H9 (cell line): Measurements from ENCODE around the gene RPL38. TPM values are rescaled to one million over a fixed set of nuclear protein-coding genes. Genes with fewer than 3 reads are reported as not detected.
A peak's percentile ranks its signal among the peaks of the same experiment; 100 is the strongest.

Source experiments
- DNase-seq: peaks from one replicate; pipeline ENCODE4 v3.0.0-alpha.2; 2017
- H2AFZ ChIP-seq: one replicate; pipeline ENCODE4 v1.6.1; 2013; ENCODE audit warnings: mild to moderate bottlenecking, low read length, control low read depth, moderate library complexity
- H2AK5ac ChIP-seq: 2 replicates; pipeline ENCODE4 v1.6.1; 2013; ENCODE audit warnings: low read length, control low read depth, mixed read lengths; ENCODE audit not compliant: insufficient read length
- H2BK120ac ChIP-seq: one replicate; pipeline ENCODE4 v1.6.1; 2013; ENCODE audit warnings: low read depth, mild to moderate bottlenecking, low read length, control low read depth, inconsistent platforms; ENCODE audit not compliant: poor library complexity, severe bottlenecking
- H2BK12ac ChIP-seq: 2 replicates; pipeline ENCODE4 v1.6.1; 2013; ENCODE audit warnings: low read length, control low read depth, mixed read lengths, low read depth; ENCODE audit not compliant: insufficient read length
- H2BK15ac ChIP-seq: 2 replicates; pipeline ENCODE4 v1.6.1; 2013; ENCODE audit warnings: low read depth, low read length, control low read depth
- H2BK20ac ChIP-seq: one replicate; pipeline ENCODE4 v1.6.1; 2013; ENCODE audit warnings: low read depth, mild to moderate bottlenecking, low read length, control low read depth, inconsistent platforms; ENCODE audit not compliant: poor library complexity, severe bottlenecking
- H2BK5ac ChIP-seq: 2 replicates; pipeline ENCODE4 v1.6.1; 2013; ENCODE audit warnings: low read length, control low read depth, mixed read lengths; ENCODE audit not compliant: insufficient read length
- H3K14ac ChIP-seq: 2 replicates; pipeline ENCODE4 v1.6.1; 2013; ENCODE audit warnings: low read length, control low read depth; ENCODE audit not compliant: insufficient read depth
- H3K18ac ChIP-seq: 2 replicates; pipeline ENCODE4 v1.6.1; 2013; ENCODE audit warnings: low read depth, mild to moderate bottlenecking, mixed read lengths, low read length, control low read depth; ENCODE audit not compliant: insufficient read length
- H3K23ac ChIP-seq: 2 replicates; pipeline ENCODE4 v1.6.1; 2013; ENCODE audit warnings: low read length, control low read depth, mixed read lengths, low read depth; ENCODE audit not compliant: insufficient read length
- H3K23me2 ChIP-seq: 2 replicates; pipeline ENCODE4 v1.6.1; 2013; ENCODE audit warnings: low read depth, mild to moderate bottlenecking, mixed read lengths, low read length, control low read depth; ENCODE audit not compliant: insufficient read length, poor library complexity, severe bottlenecking
- H3K27ac ChIP-seq: 2 replicates; pipeline ENCODE4 v1.5.1; 2013; ENCODE audit warnings: low read length, control low read depth, mixed read lengths, low read depth; ENCODE audit not compliant: insufficient read length
- H3K27me3 ChIP-seq: 2 replicates; pipeline ENCODE4 v1.6.1; 2013; ENCODE audit warnings: low read length, control low read depth, inconsistent platforms; ENCODE audit not compliant: insufficient read depth
- H3K4ac ChIP-seq: 2 replicates; pipeline ENCODE4 v1.6.1; 2013; ENCODE audit warnings: low read depth, mild to moderate bottlenecking, control low read depth, inconsistent platforms, low read length, moderate library complexity
- H3K4me1 ChIP-seq: 2 replicates; pipeline ENCODE4 v1.6.1; 2013; ENCODE audit warnings: low read length, control low read depth, inconsistent platforms; ENCODE audit not compliant: insufficient read depth
- H3K4me2 ChIP-seq: 2 replicates; pipeline ENCODE4 v1.6.1; 2013; ENCODE audit warnings: low read length, control low read depth, mixed read lengths; ENCODE audit not compliant: insufficient read length, insufficient read depth
- H3K56ac ChIP-seq: 2 replicates; pipeline ENCODE4 v1.6.1; 2013; ENCODE audit warnings: low read depth, mild to moderate bottlenecking, mixed read lengths, low read length, control low read depth; ENCODE audit not compliant: insufficient read length
- H3K79me1 ChIP-seq: 2 replicates; pipeline ENCODE4 v1.6.1; 2013; ENCODE audit warnings: low read depth, mild to moderate bottlenecking, moderate library complexity, low read length, control low read depth, inconsistent platforms; ENCODE audit not compliant: insufficient read depth, poor library complexity, severe bottlenecking
- H3K79me2 ChIP-seq: 2 replicates; pipeline ENCODE4 v1.6.1; 2013; ENCODE audit warnings: low read length, control low read depth, inconsistent platforms; ENCODE audit not compliant: insufficient read depth
- H3K9ac ChIP-seq: 2 replicates; pipeline ENCODE4 v1.6.1; 2013; ENCODE audit warnings: low read length, control low read depth, mixed read lengths; ENCODE audit not compliant: insufficient read length; ENCODE audit errors: extremely low read depth
- H3K9me3 ChIP-seq: one replicate; pipeline ENCODE4 v1.6.1; 2013; ENCODE audit warnings: low read depth, low read length, inconsistent platforms; ENCODE audit not compliant: control insufficient read depth
- H3T11ph ChIP-seq: one replicate; pipeline ENCODE4 v1.6.1; 2013; ENCODE audit warnings: mild to moderate bottlenecking, low read length, control low read depth, inconsistent platforms
- H4K20me1 ChIP-seq: one replicate; pipeline ENCODE4 v1.6.1; 2013; ENCODE audit not compliant: control insufficient read depth, insufficient read length, insufficient read depth
- H4K5ac ChIP-seq: 2 replicates; pipeline ENCODE4 v1.6.1; 2013; ENCODE audit warnings: low read depth, mild to moderate bottlenecking, mixed read lengths, low read length, control low read depth; ENCODE audit not compliant: insufficient read length
- H4K8ac ChIP-seq: replicated peaks from 2 replicates; pipeline ENCODE4 v1.6.1; 2013; ENCODE audit warnings: low read length, control low read depth, mixed read lengths, low read depth; ENCODE audit not compliant: insufficient read length
- H4K91ac ChIP-seq: 2 replicates; pipeline ENCODE4 v1.6.1; 2013; ENCODE audit warnings: low read depth, mild to moderate bottlenecking, moderate library complexity, mixed read lengths, low read length, control low read depth; ENCODE audit not compliant: insufficient read length
- H3K27ac Mint-ChIP-seq, 3 experiments: 2 replicates in 2 of 3; 3 replicates in 1 of 3; pipeline ENCODE4 v1.8.0; 2020 to 2021; ENCODE audit warnings: mixed read lengths in 3 of 3, mild to moderate bottlenecking in 1 of 3, moderate library complexity in 1 of 3
- H3K27me3 Mint-ChIP-seq: 2 replicates; pipeline ENCODE4 v1.8.0; 2021; ENCODE audit warnings: low read depth, mild to moderate bottlenecking, moderate library complexity, mixed read lengths
- H3K36me3 Mint-ChIP-seq, 3 experiments: 2 replicates in 2 of 3; 3 replicates in 1 of 3; pipeline ENCODE4 v1.8.0; 2020 to 2021; ENCODE audit warnings: low read depth in 3 of 3, mixed read lengths in 3 of 3; ENCODE audit not compliant: insufficient read depth in 1 of 3
- H3K4me1 Mint-ChIP-seq, 2 experiments: 2 replicates each; pipeline ENCODE4 v1.8.0; 2020; ENCODE audit warnings: mixed read lengths in 2 of 2
- H3K4me3 Mint-ChIP-seq, 2 experiments: 2 replicates in 1 of 2; 3 replicates in 1 of 2; pipeline ENCODE4 v1.8.0; 2020 to 2021; ENCODE audit warnings: mild to moderate bottlenecking in 2 of 2, mixed read lengths in 2 of 2, moderate library complexity in 1 of 2
- H3K9me3 Mint-ChIP-seq, 2 experiments: 2 replicates in 1 of 2; 3 replicates in 1 of 2; pipeline ENCODE4 v1.8.0; 2020; ENCODE audit warnings: mild to moderate bottlenecking in 2 of 2, mixed read lengths in 2 of 2, moderate library complexity in 1 of 2
- WGBS: extraction: QIAGEN DNeasy Blood & Tissue Kit; methylation state at CpG from one replicate; pipeline ENCODE4 v1.1.7; 2013; ENCODE audit warnings: missing lambda C conversion rate, low lambda C conversion rate, mixed read lengths; ENCODE audit not compliant: insufficient read length; ENCODE audit errors: extremely low coverage; 5-methylcytosine and 5-hydroxymethylcytosine counted together
- total RNA-seq: library from RNA; stranded (reverse); gene quantifications from 2 replicates; pipeline ENCODE4 v1.2.1, GENCODE V29; 2021
- TF ChIP-seq, protein P1 (sequence below): fragments of 200-600 bp; sonication (generic); conservative IDR thresholded peaks from 3 replicates; pipeline ENCODE4 v1.8.0; 2021; ENCODE audit warnings: antibody characterized with exemption, mild to moderate bottlenecking

RPL38 gene
- total RNA-seq, 1 experiment from 2014 or later = 1,358 TPM

DNA sequence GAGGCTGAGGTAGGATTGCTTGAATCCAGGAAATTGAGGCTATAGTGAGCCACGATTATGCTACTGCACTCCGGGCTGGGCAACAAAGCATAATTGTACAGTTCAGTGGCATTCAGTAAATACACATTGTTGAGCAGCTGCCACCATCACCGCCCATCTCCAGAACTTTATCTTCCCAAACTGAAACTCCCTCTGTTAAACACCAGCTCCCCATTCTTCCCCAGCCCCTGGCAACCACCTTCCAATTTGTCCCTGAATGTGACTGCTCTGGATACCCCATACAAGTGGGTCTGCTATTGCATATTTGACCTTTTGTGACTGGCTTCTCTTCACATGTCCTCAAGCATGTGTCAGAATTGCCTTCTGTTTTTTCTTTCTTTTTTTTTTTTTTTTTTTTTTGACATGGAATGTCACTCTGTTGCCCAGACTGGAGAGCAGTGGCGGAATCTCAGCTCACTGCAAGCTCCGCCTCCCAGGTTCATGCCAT lies 2.9 kb downstream of the RPL38 start:
- Histone ChIP-seq H3K27ac (no peak overlapping the region), H4K8ac (no peak overlapping the region), H3K14ac (no peak overlapping the region), H3T11ph (no peak overlapping the region), H3K4ac (no peak overlapping the region), H4K5ac (no peak overlapping the region), H3K56ac (no peak overlapping the region), H2BK5ac (no peak overlapping the region), H4K91ac (no peak overlapping the region), H3K23me2 (peaks cover 8% of the 10 kb centered on the region), H3K4me1 (peaks cover 7% of the 10 kb centered on the region; the same call in 1 of the 2 replicates), H3K79me2 (peaks cover 22% of the 10 kb centered on the region; the same call in 1 of the 2 replicates), H3K9ac (no peak overlapping the region), H2BK12ac (no peak overlapping the region), H2AFZ (no peak overlapping the region), H2BK15ac (no peak overlapping the region), H3K9me3 (no peaks in the 10 kb centered on the region), H3K4me2 (no peak overlapping the region), H3K18ac (no peak overlapping the region), H3K23ac (no peak overlapping the region), H3K27me3 (no peaks in the 10 kb centered on the region), H2AK5ac (no peak overlapping the region), H3K79me1 (peaks cover 5% of the 10 kb centered on the region), H2BK20ac (no peak overlapping the region), H2BK120ac (no peak overlapping the region), H4K20me1 (peaks cover 2% of the 10 kb centered on the region)
- Mint-ChIP-seq H3K9me3 (peaks cover 3% of the 10 kb centered on the region in 2 experiments; a peak in 3 of 5 replicates), H3K27ac (peak overlapping the region in 2 of 3 experiments; percentile 14 to 53; a peak in 4 of 7 replicates), H3K4me3 (peak overlapping the region; percentile 43 to 65; a peak in 4 of 5 replicates), H3K4me1 (peaks cover 46 to 65% of the 10 kb centered on the region in 2 experiments), H3K36me3 (peaks cover 44 to 72% (median 69%) of the 10 kb centered on the region in 3 experiments), H3K27me3 (peaks cover 12% of the 10 kb centered on the region)
- no CpG with 5 or more reads among the region's 5 CpGs for WGBS
- TF ChIP-seq, protein P1, sequence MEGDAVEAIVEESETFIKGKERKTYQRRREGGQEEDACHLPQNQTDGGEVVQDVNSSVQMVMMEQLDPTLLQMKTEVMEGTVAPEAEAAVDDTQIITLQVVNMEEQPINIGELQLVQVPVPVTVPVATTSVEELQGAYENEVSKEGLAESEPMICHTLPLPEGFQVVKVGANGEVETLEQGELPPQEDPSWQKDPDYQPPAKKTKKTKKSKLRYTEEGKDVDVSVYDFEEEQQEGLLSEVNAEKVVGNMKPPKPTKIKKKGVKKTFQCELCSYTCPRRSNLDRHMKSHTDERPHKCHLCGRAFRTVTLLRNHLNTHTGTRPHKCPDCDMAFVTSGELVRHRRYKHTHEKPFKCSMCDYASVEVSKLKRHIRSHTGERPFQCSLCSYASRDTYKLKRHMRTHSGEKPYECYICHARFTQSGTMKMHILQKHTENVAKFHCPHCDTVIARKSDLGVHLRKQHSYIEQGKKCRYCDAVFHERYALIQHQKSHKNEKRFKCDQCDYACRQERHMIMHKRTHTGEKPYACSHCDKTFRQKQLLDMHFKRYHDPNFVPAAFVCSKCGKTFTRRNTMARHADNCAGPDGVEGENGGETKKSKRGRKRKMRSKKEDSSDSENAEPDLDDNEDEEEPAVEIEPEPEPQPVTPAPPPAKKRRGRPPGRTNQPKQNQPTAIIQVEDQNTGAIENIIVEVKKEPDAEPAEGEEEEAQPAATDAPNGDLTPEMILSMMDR = no peak
- no peak for DNase-seq
